H9 (cell line): ENCODE measurements around the gene KIRREL3. TPM values are rescaled to one million over a fixed set of nuclear protein-coding genes. Genes with fewer than 3 reads are reported as not detected.

Source experiments
- DNase-seq: peaks from one replicate; pipeline ENCODE4 v3.0.0-alpha.2; 2017
- H2AFZ ChIP-seq: one replicate; pipeline ENCODE4 v1.6.1; 2013; ENCODE audit warnings: mild to moderate bottlenecking, low read length, control low read depth, moderate library complexity
- H2AK5ac ChIP-seq: 2 replicates; pipeline ENCODE4 v1.6.1; 2013; ENCODE audit warnings: low read length, control low read depth, mixed read lengths; ENCODE audit not compliant: insufficient read length
- H2BK120ac ChIP-seq: one replicate; pipeline ENCODE4 v1.6.1; 2013; ENCODE audit warnings: low read depth, mild to moderate bottlenecking, low read length, control low read depth, inconsistent platforms; ENCODE audit not compliant: poor library complexity, severe bottlenecking
- H2BK12ac ChIP-seq: 2 replicates; pipeline ENCODE4 v1.6.1; 2013; ENCODE audit warnings: low read length, control low read depth, mixed read lengths, low read depth; ENCODE audit not compliant: insufficient read length
- H2BK15ac ChIP-seq: 2 replicates; pipeline ENCODE4 v1.6.1; 2013; ENCODE audit warnings: low read depth, low read length, control low read depth
- H2BK20ac ChIP-seq: one replicate; pipeline ENCODE4 v1.6.1; 2013; ENCODE audit warnings: low read depth, mild to moderate bottlenecking, low read length, control low read depth, inconsistent platforms; ENCODE audit not compliant: poor library complexity, severe bottlenecking
- H2BK5ac ChIP-seq: 2 replicates; pipeline ENCODE4 v1.6.1; 2013; ENCODE audit warnings: low read length, control low read depth, mixed read lengths; ENCODE audit not compliant: insufficient read length
- H3K14ac ChIP-seq: 2 replicates; pipeline ENCODE4 v1.6.1; 2013; ENCODE audit warnings: low read length, control low read depth; ENCODE audit not compliant: insufficient read depth
- H3K18ac ChIP-seq: 2 replicates; pipeline ENCODE4 v1.6.1; 2013; ENCODE audit warnings: low read depth, mild to moderate bottlenecking, mixed read lengths, low read length, control low read depth; ENCODE audit not compliant: insufficient read length
- H3K23ac ChIP-seq: 2 replicates; pipeline ENCODE4 v1.6.1; 2013; ENCODE audit warnings: low read length, control low read depth, mixed read lengths, low read depth; ENCODE audit not compliant: insufficient read length
- H3K23me2 ChIP-seq: 2 replicates; pipeline ENCODE4 v1.6.1; 2013; ENCODE audit warnings: low read depth, mild to moderate bottlenecking, mixed read lengths, low read length, control low read depth; ENCODE audit not compliant: insufficient read length, poor library complexity, severe bottlenecking
- H3K27ac ChIP-seq: 2 replicates; pipeline ENCODE4 v1.5.1; 2013; ENCODE audit warnings: low read length, control low read depth, mixed read lengths, low read depth; ENCODE audit not compliant: insufficient read length
- H3K27me3 ChIP-seq: 2 replicates; pipeline ENCODE4 v1.6.1; 2013; ENCODE audit warnings: low read length, control low read depth, inconsistent platforms; ENCODE audit not compliant: insufficient read depth
- H3K4ac ChIP-seq: 2 replicates; pipeline ENCODE4 v1.6.1; 2013; ENCODE audit warnings: low read depth, mild to moderate bottlenecking, control low read depth, inconsistent platforms, low read length, moderate library complexity
- H3K4me1 ChIP-seq: 2 replicates; pipeline ENCODE4 v1.6.1; 2013; ENCODE audit warnings: low read length, control low read depth, inconsistent platforms; ENCODE audit not compliant: insufficient read depth
- H3K4me2 ChIP-seq: 2 replicates; pipeline ENCODE4 v1.6.1; 2013; ENCODE audit warnings: low read length, control low read depth, mixed read lengths; ENCODE audit not compliant: insufficient read length, insufficient read depth
- H3K56ac ChIP-seq: 2 replicates; pipeline ENCODE4 v1.6.1; 2013; ENCODE audit warnings: low read depth, mild to moderate bottlenecking, mixed read lengths, low read length, control low read depth; ENCODE audit not compliant: insufficient read length
- H3K79me1 ChIP-seq: 2 replicates; pipeline ENCODE4 v1.6.1; 2013; ENCODE audit warnings: low read depth, mild to moderate bottlenecking, moderate library complexity, low read length, control low read depth, inconsistent platforms; ENCODE audit not compliant: insufficient read depth, poor library complexity, severe bottlenecking
- H3K79me2 ChIP-seq: 2 replicates; pipeline ENCODE4 v1.6.1; 2013; ENCODE audit warnings: low read length, control low read depth, inconsistent platforms; ENCODE audit not compliant: insufficient read depth
- H3K9ac ChIP-seq: 2 replicates; pipeline ENCODE4 v1.6.1; 2013; ENCODE audit warnings: low read length, control low read depth, mixed read lengths; ENCODE audit not compliant: insufficient read length; ENCODE audit errors: extremely low read depth
- H3K9me3 ChIP-seq: one replicate; pipeline ENCODE4 v1.6.1; 2013; ENCODE audit warnings: low read depth, low read length, inconsistent platforms; ENCODE audit not compliant: control insufficient read depth
- H3T11ph ChIP-seq: one replicate; pipeline ENCODE4 v1.6.1; 2013; ENCODE audit warnings: mild to moderate bottlenecking, low read length, control low read depth, inconsistent platforms
- H4K20me1 ChIP-seq: one replicate; pipeline ENCODE4 v1.6.1; 2013; ENCODE audit not compliant: control insufficient read depth, insufficient read length, insufficient read depth
- H4K5ac ChIP-seq: 2 replicates; pipeline ENCODE4 v1.6.1; 2013; ENCODE audit warnings: low read depth, mild to moderate bottlenecking, mixed read lengths, low read length, control low read depth; ENCODE audit not compliant: insufficient read length
- H4K8ac ChIP-seq: replicated peaks from 2 replicates; pipeline ENCODE4 v1.6.1; 2013; ENCODE audit warnings: low read length, control low read depth, mixed read lengths, low read depth; ENCODE audit not compliant: insufficient read length
- H4K91ac ChIP-seq: 2 replicates; pipeline ENCODE4 v1.6.1; 2013; ENCODE audit warnings: low read depth, mild to moderate bottlenecking, moderate library complexity, mixed read lengths, low read length, control low read depth; ENCODE audit not compliant: insufficient read length
- H3K27ac Mint-ChIP-seq, 3 experiments: 2 replicates in 2 of 3; 3 replicates in 1 of 3; pipeline ENCODE4 v1.8.0; 2020 to 2021; ENCODE audit warnings: mixed read lengths in 3 of 3, mild to moderate bottlenecking in 1 of 3, moderate library complexity in 1 of 3
- H3K27me3 Mint-ChIP-seq: 2 replicates; pipeline ENCODE4 v1.8.0; 2021; ENCODE audit warnings: low read depth, mild to moderate bottlenecking, moderate library complexity, mixed read lengths
- H3K36me3 Mint-ChIP-seq, 3 experiments: 2 replicates in 2 of 3; 3 replicates in 1 of 3; pipeline ENCODE4 v1.8.0; 2020 to 2021; ENCODE audit warnings: low read depth in 3 of 3, mixed read lengths in 3 of 3; ENCODE audit not compliant: insufficient read depth in 1 of 3
- H3K4me1 Mint-ChIP-seq, 2 experiments: 2 replicates each; pipeline ENCODE4 v1.8.0; 2020; ENCODE audit warnings: mixed read lengths in 2 of 2
- H3K4me3 Mint-ChIP-seq, 2 experiments: 2 replicates in 1 of 2; 3 replicates in 1 of 2; pipeline ENCODE4 v1.8.0; 2020 to 2021; ENCODE audit warnings: mild to moderate bottlenecking in 2 of 2, mixed read lengths in 2 of 2, moderate library complexity in 1 of 2
- H3K9me3 Mint-ChIP-seq, 2 experiments: 2 replicates in 1 of 2; 3 replicates in 1 of 2; pipeline ENCODE4 v1.8.0; 2020; ENCODE audit warnings: mild to moderate bottlenecking in 2 of 2, mixed read lengths in 2 of 2, moderate library complexity in 1 of 2
- WGBS: extraction: QIAGEN DNeasy Blood & Tissue Kit; methylation state at CpG from one replicate; pipeline ENCODE4 v1.1.7; 2013; ENCODE audit warnings: missing lambda C conversion rate, low lambda C conversion rate, mixed read lengths; ENCODE audit not compliant: insufficient read length; ENCODE audit errors: extremely low coverage; 5-methylcytosine and 5-hydroxymethylcytosine counted together
- total RNA-seq: library from RNA; stranded (reverse); gene quantifications from 2 replicates; pipeline ENCODE4 v1.2.1, GENCODE V29; 2021
- TF ChIP-seq, protein P1 (sequence below): fragments of 200-600 bp; sonication (generic); conservative IDR thresholded peaks from 3 replicates; pipeline ENCODE4 v1.8.0; 2021; ENCODE audit warnings: antibody characterized with exemption, mild to moderate bottlenecking

Gene KIRREL3
- total RNA-seq, 1 experiment from 2014 or later, result 0.17 TPM

DNA sequence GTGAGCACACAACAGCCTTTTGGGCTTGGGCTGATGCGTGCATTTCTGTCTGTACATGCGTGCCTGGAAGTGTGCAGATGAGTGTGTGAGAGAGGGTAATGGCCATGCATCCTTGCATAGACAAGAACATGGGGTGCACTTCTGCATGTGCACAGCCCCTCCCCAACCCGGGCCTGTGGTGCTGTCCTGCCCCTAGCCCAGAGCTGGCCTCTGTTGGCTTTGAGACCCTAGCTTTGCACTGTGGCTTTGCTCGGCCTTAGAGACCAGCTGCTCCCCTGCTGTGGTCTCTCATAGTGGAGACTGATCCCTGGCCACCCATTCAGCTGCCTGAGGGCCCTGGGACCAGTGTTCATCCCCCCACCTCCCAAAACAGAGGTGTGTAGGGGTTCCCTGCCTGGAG, 619.7 kb downstream of the KIRREL3 start:
- H3T11ph ChIP-seq, result no peak overlapping the region
- no peak overlapping the region for H3K9ac ChIP-seq
- peak overlapping the region in 1 of 3 experiments; percentile 76; a peak in 1 of 7 replicates for H3K27ac Mint-ChIP-seq
- H3K4me2 ChIP-seq, result no peak overlapping the region
- H2BK12ac ChIP-seq, result no peak overlapping the region
- H3K4me1 ChIP-seq, result no peaks in the 10 kb centered on the region
- no peak overlapping the region for H2BK120ac ChIP-seq
- no peak overlapping the region for H4K8ac ChIP-seq
- H3K23ac ChIP-seq, result no peak overlapping the region
- H3K79me1 ChIP-seq, result peaks cover 3% of the 10 kb centered on the region
- no peak overlapping the region for H3K18ac ChIP-seq
- TF ChIP-seq, protein P1, sequence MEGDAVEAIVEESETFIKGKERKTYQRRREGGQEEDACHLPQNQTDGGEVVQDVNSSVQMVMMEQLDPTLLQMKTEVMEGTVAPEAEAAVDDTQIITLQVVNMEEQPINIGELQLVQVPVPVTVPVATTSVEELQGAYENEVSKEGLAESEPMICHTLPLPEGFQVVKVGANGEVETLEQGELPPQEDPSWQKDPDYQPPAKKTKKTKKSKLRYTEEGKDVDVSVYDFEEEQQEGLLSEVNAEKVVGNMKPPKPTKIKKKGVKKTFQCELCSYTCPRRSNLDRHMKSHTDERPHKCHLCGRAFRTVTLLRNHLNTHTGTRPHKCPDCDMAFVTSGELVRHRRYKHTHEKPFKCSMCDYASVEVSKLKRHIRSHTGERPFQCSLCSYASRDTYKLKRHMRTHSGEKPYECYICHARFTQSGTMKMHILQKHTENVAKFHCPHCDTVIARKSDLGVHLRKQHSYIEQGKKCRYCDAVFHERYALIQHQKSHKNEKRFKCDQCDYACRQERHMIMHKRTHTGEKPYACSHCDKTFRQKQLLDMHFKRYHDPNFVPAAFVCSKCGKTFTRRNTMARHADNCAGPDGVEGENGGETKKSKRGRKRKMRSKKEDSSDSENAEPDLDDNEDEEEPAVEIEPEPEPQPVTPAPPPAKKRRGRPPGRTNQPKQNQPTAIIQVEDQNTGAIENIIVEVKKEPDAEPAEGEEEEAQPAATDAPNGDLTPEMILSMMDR, result no peak
- H3K79me2 ChIP-seq, result peaks cover 2% of the 10 kb centered on the region; the same call in 1 of the 2 replicates
- H3K9me3 Mint-ChIP-seq, result no peaks in the 10 kb centered on the region
- H3K27me3 ChIP-seq, result no peaks in the 10 kb centered on the region
- no peak overlapping the region for H3K4ac ChIP-seq
- no peak overlapping the region for H3K4me3 Mint-ChIP-seq
- WGBS, result no CpG with 5 or more reads among the region's 4 CpGs
- H3K27me3 Mint-ChIP-seq, result no peaks in the 10 kb centered on the region
- peaks cover 3% of the 10 kb centered on the region for H4K20me1 ChIP-seq
- H3K9me3 ChIP-seq, result no peaks in the 10 kb centered on the region
- DNase-seq, result no peak
- H3K27ac ChIP-seq, result no peak overlapping the region
- no peak overlapping the region for H4K91ac ChIP-seq
- no peak overlapping the region for H3K14ac ChIP-seq
- no peak overlapping the region for H2BK5ac ChIP-seq
- no peaks in the 10 kb centered on the region for H3K23me2 ChIP-seq
- H2BK15ac ChIP-seq, result no peak overlapping the region
- no peaks in the 10 kb centered on the region; a peak in 1 of 7 replicates for H3K36me3 Mint-ChIP-seq
- no peak overlapping the region for H4K5ac ChIP-seq
- no peak overlapping the region for H2AK5ac ChIP-seq
- no peak overlapping the region for H2AFZ ChIP-seq
- H3K56ac ChIP-seq, result no peak overlapping the region
- H2BK20ac ChIP-seq, result no peak overlapping the region
- peaks cover 2% of the 10 kb centered on the region in 2 experiments for H3K4me1 Mint-ChIP-seq
